K562 (cell line): ENCODE measurements around the gene DMWD. TPM values are rescaled to one million over a fixed set of nuclear protein-coding genes. Genes with fewer than 3 reads are reported as not detected.

Experiments used
- ATF4 ChIP-seq: fragments of 450-650 bp; formaldehyde crosslinking; IDR thresholded peaks from 2 replicates; pipeline ENCODE4 v1.4.0; 2022; ENCODE audit warnings: mild to moderate bottlenecking, moderate library complexity
- BHLHE40 ChIP-seq: IDR thresholded peaks from 2 replicates; pipeline ENCODE4 v1.6.1; 2011; ENCODE audit warnings: low read length, improper control_type of control experiment
- CCNT2 ChIP-seq: IDR thresholded peaks from 2 replicates; pipeline ENCODE4 v1.6.1; 2011; ENCODE audit warnings: borderline replicate concordance, low read depth, mild to moderate bottlenecking, moderate library complexity, mixed read lengths, low read length; ENCODE audit not compliant: insufficient read length; ENCODE audit errors: extremely low read depth
- CREB1 ChIP-seq, 2 experiments: sonication (generic) in 1 of 2; formaldehyde crosslinking in 1 of 2; IDR thresholded peaks; 2 replicates each; pipeline versions ENCODE4 v1.6.1 to v1.8.0; 2012 to 2022; ENCODE audit warnings: inconsistent platforms in 1 of 2, mild to moderate bottlenecking in 1 of 2, missing genetic modification reagents in 1 of 2, moderate library complexity in 1 of 2
- CXXC5 ChIP-seq: fragments of 250-450 bp; sonication (Bioruptor Pico); IDR thresholded peaks from 2 replicates; pipeline ENCODE4 v1.8.0; 2022; ENCODE audit warnings: inconsistent platforms, mild to moderate bottlenecking, moderate library complexity
- E2F3 ChIP-seq: fragments of 250-450 bp; sonication (Bioruptor Pico); IDR thresholded peaks from 2 replicates; pipeline ENCODE4 v1.4.0; 2020; ENCODE audit warnings: mild to moderate bottlenecking
- HDGF ChIP-seq: fragments of 450-650 bp; IDR thresholded peaks from 2 replicates; pipeline ENCODE4 v1.6.1; 2016
- KAT8 ChIP-seq: fragments of 450-650 bp; IDR thresholded peaks from 2 replicates; pipeline ENCODE4 v1.6.1; 2016; ENCODE audit warnings: low read depth, mild to moderate bottlenecking
- KDM1A ChIP-seq, 2 experiments: fragments of 450-650 bp; IDR thresholded peaks; 2 replicates each; pipeline ENCODE4 v1.6.1; 2016; ENCODE audit warnings: mild to moderate bottlenecking in 2 of 2
- KLF6 ChIP-seq: fragments of 250-450 bp; sonication (Bioruptor Pico); IDR thresholded peaks from 2 replicates; pipeline ENCODE4 v1.4.0; 2020; ENCODE audit warnings: mild to moderate bottlenecking, moderate library complexity, borderline replicate concordance
- MYC ChIP-seq, 2 experiments: fragments of 250-450 bp in 1 of 2; sonication (Bioruptor Pico) in 1 of 2; IDR thresholded peaks; 2 replicates each; pipeline versions ENCODE4 v1.5.1 to v1.6.1; 2012 to 2021; ENCODE audit warnings: low read depth in 2 of 2, borderline replicate concordance in 1 of 2, improper control_type of control experiment in 1 of 2, low read length in 1 of 2, mild to moderate bottlenecking in 1 of 2, moderate library complexity in 1 of 2
- ZBTB9 ChIP-seq: fragments of 450-650 bp; formaldehyde crosslinking; IDR thresholded peaks from 2 replicates; pipeline ENCODE4 v1.4.0; 2020; ENCODE audit warnings: mild to moderate bottlenecking, moderate library complexity
- ZNF274 ChIP-seq: IDR thresholded peaks from 2 replicates; pipeline ENCODE4 v1.6.1; 2011; ENCODE audit warnings: low read depth, mild to moderate bottlenecking, low read length, moderate library complexity, borderline replicate concordance
- polyA plus RNA-seq, 8 experiments: library from polyadenylated mRNA; depleted of rRNA in 4 of 8; stranded (reverse) in 5 of 8; unstranded in 3 of 8; fragments of >200 nt; fragmentation: Nextera tagmentation in 2 of 8; fragmentation: Illumina TruSeq in 1 of 8; extraction: Ambion mirVana in 2 of 8; extraction: Trizol in 1 of 8; gene quantifications; 2 replicates each; pipeline versions ENCODE4 v1.2.1 to v1.2.3, GENCODE V29; 2011 to 2014; ENCODE audit warnings: inconsistent platforms in 1 of 8, missing spikeins in 1 of 8
- total RNA-seq, 7 experiments: library from RNA; depleted of rRNA in 6 of 7; stranded (reverse); fragments of >200 nt in 6 of 7; fragmentation: Illumina TruSeq in 2 of 7; extraction: Trizol in 2 of 7; gene quantifications; 2 replicates each; pipeline versions ENCODE4 v1.2.1 to v1.2.3, GENCODE V29; 2011 to 2021; ENCODE audit warnings: low replicate concordance in 1 of 7
- TF ChIP-seq, protein P1 (sequence below): IDR thresholded peaks from 2 replicates; pipeline ENCODE4 v1.6.1; 2014; ENCODE audit warnings: antibody characterized with exemption
- TF ChIP-seq, protein P2 (sequence below): sonication (generic); formaldehyde crosslinking; IDR thresholded peaks from 2 replicates; pipeline ENCODE4 v1.8.0; 2023; ENCODE audit warnings: mild to moderate bottlenecking, missing genetic modification reagents
- TF ChIP-seq, protein P3 (sequence below): sonication (generic); formaldehyde crosslinking; IDR thresholded peaks from 2 replicates; pipeline ENCODE4 v1.8.1; 2022; ENCODE audit warnings: missing genetic modification reagents

DMWD gene
- total and polyA plus RNA-seq, 9 of the 15 experiments (the other 6 are each of a cell fraction or from before 2014, with no cell fraction given) = 4.7 to 54.6 (median 19.0) TPM

GRCh38 chr19:45770192-45771101 lies 22.2 kb downstream of the DMWD start (continued):
- peak; percentile 64; the same call in 1 of the 2 replicates for TF ChIP-seq ATF4
- TF ChIP-seq ZNF274 = no peak
- TF ChIP-seq CCNT2 = peak; percentile 94
- peak; percentile 7; the same call in 1 of the 2 replicates for TF ChIP-seq CREB1 (IDR thresholded peaks at IDR 0.05)
- peak; percentile 81 for TF ChIP-seq CREB1 (CRISPR knock-in tag; IDR thresholded peaks at IDR 0.05)
- no peak for TF ChIP-seq HDGF
- peak; percentile 89 for TF ChIP-seq CXXC5 (CRISPR knock-in tag)
- TF ChIP-seq, protein P1, sequence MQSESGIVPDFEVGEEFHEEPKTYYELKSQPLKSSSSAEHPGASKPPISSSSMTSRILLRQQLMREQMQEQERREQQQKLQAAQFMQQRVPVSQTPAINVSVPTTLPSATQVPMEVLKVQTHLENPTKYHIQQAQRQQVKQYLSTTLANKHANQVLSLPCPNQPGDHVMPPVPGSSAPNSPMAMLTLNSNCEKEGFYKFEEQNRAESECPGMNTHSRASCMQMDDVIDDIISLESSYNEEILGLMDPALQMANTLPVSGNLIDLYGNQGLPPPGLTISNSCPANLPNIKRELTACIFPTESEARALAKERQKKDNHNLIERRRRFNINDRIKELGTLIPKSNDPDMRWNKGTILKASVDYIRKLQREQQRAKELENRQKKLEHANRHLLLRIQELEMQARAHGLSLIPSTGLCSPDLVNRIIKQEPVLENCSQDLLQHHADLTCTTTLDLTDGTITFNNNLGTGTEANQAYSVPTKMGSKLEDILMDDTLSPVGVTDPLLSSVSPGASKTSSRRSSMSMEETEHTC = peak; percentile 6; the same call in 1 of the 2 replicates
- TF ChIP-seq, protein P2, sequence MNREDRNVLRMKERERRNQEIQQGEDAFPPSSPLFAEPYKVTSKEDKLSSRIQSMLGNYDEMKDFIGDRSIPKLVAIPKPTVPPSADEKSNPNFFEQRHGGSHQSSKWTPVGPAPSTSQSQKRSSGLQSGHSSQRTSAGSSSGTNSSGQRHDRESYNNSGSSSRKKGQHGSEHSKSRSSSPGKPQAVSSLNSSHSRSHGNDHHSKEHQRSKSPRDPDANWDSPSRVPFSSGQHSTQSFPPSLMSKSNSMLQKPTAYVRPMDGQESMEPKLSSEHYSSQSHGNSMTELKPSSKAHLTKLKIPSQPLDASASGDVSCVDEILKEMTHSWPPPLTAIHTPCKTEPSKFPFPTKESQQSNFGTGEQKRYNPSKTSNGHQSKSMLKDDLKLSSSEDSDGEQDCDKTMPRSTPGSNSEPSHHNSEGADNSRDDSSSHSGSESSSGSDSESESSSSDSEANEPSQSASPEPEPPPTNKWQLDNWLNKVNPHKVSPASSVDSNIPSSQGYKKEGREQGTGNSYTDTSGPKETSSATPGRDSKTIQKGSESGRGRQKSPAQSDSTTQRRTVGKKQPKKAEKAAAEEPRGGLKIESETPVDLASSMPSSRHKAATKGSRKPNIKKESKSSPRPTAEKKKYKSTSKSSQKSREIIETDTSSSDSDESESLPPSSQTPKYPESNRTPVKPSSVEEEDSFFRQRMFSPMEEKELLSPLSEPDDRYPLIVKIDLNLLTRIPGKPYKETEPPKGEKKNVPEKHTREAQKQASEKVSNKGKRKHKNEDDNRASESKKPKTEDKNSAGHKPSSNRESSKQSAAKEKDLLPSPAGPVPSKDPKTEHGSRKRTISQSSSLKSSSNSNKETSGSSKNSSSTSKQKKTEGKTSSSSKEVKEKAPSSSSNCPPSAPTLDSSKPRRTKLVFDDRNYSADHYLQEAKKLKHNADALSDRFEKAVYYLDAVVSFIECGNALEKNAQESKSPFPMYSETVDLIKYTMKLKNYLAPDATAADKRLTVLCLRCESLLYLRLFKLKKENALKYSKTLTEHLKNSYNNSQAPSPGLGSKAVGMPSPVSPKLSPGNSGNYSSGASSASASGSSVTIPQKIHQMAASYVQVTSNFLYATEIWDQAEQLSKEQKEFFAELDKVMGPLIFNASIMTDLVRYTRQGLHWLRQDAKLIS (CRISPR knock-in tag) = peak; percentile 95
- peak; percentile 94 for TF ChIP-seq BHLHE40
- TF ChIP-seq KDM1A (IDR thresholded peaks at IDR 0.05) = no peak
- TF ChIP-seq KLF6 (CRISPR knock-in tag) = peak; percentile 78; the same call in 1 of the 2 replicates
- TF ChIP-seq, protein P3, sequence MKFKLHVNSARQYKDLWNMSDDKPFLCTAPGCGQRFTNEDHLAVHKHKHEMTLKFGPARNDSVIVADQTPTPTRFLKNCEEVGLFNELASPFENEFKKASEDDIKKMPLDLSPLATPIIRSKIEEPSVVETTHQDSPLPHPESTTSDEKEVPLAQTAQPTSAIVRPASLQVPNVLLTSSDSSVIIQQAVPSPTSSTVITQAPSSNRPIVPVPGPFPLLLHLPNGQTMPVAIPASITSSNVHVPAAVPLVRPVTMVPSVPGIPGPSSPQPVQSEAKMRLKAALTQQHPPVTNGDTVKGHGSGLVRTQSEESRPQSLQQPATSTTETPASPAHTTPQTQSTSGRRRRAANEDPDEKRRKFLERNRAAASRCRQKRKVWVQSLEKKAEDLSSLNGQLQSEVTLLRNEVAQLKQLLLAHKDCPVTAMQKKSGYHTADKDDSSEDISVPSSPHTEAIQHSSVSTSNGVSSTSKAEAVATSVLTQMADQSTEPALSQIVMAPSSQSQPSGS (CRISPR knock-in tag) = 0 out of 2 replicates have a peak, but pooled peaks have one; percentile 34
- peak; percentile 31; the same call in 1 of the 2 replicates for TF ChIP-seq ZBTB9 (CRISPR knock-in tag)
- peak; percentile 68; the same call in 1 of the 2 replicates for TF ChIP-seq E2F3 (CRISPR knock-in tag)
- no peak for TF ChIP-seq KAT8
- peak; percentile 50 for TF ChIP-seq MYC (IDR thresholded peaks at IDR 0.05; ENCODE audit: low read depth, low read length)
- TF ChIP-seq MYC (CRISPR knock-in tag; IDR thresholded peaks at IDR 0.05; ENCODE audit: borderline replicate concordance, low read depth) = no peak
